Tibial nerve (tissue), 4 donors: ENCODE results near the gene SEC23IP. TPM values are rescaled to one million over a fixed set of nuclear protein-coding genes. Genes with fewer than 3 reads are reported as not detected.
"Not testable (repeated sequence)": the region's sequence is repeated elsewhere in the genome, so short reads cannot be mapped to it uniquely, and the experiment has no call there.

Experiments used
- DNase-seq, 2 donors: peaks; one replicate each; pipeline ENCODE4 v3.0.0-alpha.2; 2019; ENCODE audit warnings: low spot score in 2 of 2
- H3K27ac ChIP-seq, 4 donors: fragments of 200-600 bp; sonication (generic) in 3 of 4; one replicate each; pipeline ENCODE4 v1.5.1; 2017 to 2019; ENCODE audit warnings: mild to moderate bottlenecking in 1 of 4
- H3K27me3 ChIP-seq, 2 donors: fragments of 200-600 bp; sonication (generic) in 1 of 2; one replicate each; pipeline versions ENCODE4 v1.5.1 to v1.6.0; 2017 to 2019
- H3K36me3 ChIP-seq, 3 donors: fragments of 200-600 bp; sonication (generic); one replicate each; pipeline ENCODE4 v1.5.1; 2018 to 2019
- H3K4me1 ChIP-seq, 4 donors: fragments of 200-600 bp; sonication (generic) in 3 of 4; one replicate each; pipeline ENCODE4 v1.5.1; 2017 to 2019
- H3K4me3 ChIP-seq, 4 donors: fragments of 200-600 bp; sonication (generic) in 3 of 4; one replicate each; pipeline ENCODE4 v1.5.1; 2017 to 2019; ENCODE audit warnings: mild to moderate bottlenecking in 1 of 4, moderate library complexity in 1 of 4
- H3K9me3 ChIP-seq, 4 donors: fragments of 200-600 bp; sonication (generic) in 3 of 4; one replicate each; pipeline ENCODE4 v1.5.1; 2017 to 2019
- EP300 ChIP-seq, 2 donors: sonication (generic); formaldehyde crosslinking; IDR thresholded peaks; one replicate each; pipeline ENCODE4 v1.6.1; 2017; ENCODE audit warnings: antibody characterized with exemption in 2 of 2, mild to moderate bottlenecking in 1 of 2
- POLR2A ChIP-seq, 2 donors: fragments of 450-650 bp; IDR thresholded peaks; one replicate each; pipeline ENCODE4 v1.6.1; 2017; ENCODE audit warnings: antibody characterized with exemption in 2 of 2, mild to moderate bottlenecking in 2 of 2, moderate library complexity in 2 of 2
- WGBS, 2 donors: methylation state at CpG; one replicate each; pipeline ENCODE4 v1.1.5; 2018; 5-methylcytosine and 5-hydroxymethylcytosine counted together
- total RNA-seq, 4 donors: library from RNA; depleted of rRNA; stranded (reverse); fragments of >200 nt; gene quantifications; one replicate each; pipeline ENCODE4 v1.1.0, GENCODE V29; 2016
- TF ChIP-seq, protein P1 (sequence below), 5 experiments: fragments of 200-600 bp in 3 of 5; fragments of 450-650 bp in 2 of 5; sonication (generic) in 3 of 5; IDR thresholded peaks; one replicate each; pipeline ENCODE4 v1.5.1; 2016 to 2019; ENCODE audit warnings: antibody characterized with exemption in 5 of 5, mild to moderate bottlenecking in 3 of 5, moderate library complexity in 2 of 5

SEC23IP gene
- total RNA-seq, 4 donors from 2014 or later = 10.3 to 37.5 (median 18.8) TPM

GRCh38 chr10:119871881-119872609 lies 20.5 kb upstream of the SEC23IP start:
- H3K4me3 ChIP-seq = peak overlapping the region; percentile 72 to 97 (median 88)
- DNase-seq = peak in 1 of 2 donors; percentile 25
- peaks cover 0 to 53% (median 26%) of the 10 kb centered on the region in 4 donors for H3K4me1 ChIP-seq
- no peaks in the 10 kb centered on the region for H3K36me3 ChIP-seq
- H3K9me3 ChIP-seq = no peaks in the 10 kb centered on the region
- no peaks in the 10 kb centered on the region for H3K27me3 ChIP-seq
- no peak for TF ChIP-seq EP300 (IDR thresholded peaks at IDR 0.05)
- TF ChIP-seq POLR2A (IDR thresholded peaks at IDR 0.05) = no peak
- TF ChIP-seq, protein P1, sequence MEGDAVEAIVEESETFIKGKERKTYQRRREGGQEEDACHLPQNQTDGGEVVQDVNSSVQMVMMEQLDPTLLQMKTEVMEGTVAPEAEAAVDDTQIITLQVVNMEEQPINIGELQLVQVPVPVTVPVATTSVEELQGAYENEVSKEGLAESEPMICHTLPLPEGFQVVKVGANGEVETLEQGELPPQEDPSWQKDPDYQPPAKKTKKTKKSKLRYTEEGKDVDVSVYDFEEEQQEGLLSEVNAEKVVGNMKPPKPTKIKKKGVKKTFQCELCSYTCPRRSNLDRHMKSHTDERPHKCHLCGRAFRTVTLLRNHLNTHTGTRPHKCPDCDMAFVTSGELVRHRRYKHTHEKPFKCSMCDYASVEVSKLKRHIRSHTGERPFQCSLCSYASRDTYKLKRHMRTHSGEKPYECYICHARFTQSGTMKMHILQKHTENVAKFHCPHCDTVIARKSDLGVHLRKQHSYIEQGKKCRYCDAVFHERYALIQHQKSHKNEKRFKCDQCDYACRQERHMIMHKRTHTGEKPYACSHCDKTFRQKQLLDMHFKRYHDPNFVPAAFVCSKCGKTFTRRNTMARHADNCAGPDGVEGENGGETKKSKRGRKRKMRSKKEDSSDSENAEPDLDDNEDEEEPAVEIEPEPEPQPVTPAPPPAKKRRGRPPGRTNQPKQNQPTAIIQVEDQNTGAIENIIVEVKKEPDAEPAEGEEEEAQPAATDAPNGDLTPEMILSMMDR (IDR thresholded peaks at IDR 0.05) = no peak
- H3K27ac ChIP-seq = peak overlapping the region; percentile 68 to 89 (median 81)
- WGBS, 2 donors = 0% methylated on average over 12 to 23 of the region's 56 CpGs

- H3K9me3 ChIP-seq = no peaks in the 10 kb centered on the region
- H3K4me1 ChIP-seq = peaks cover 0 to 49% (median 26%) of the 10 kb centered on the region in 4 donors
- peak within 1 kb of the TSS; percentile 68 to 89 (median 81) for H3K27ac ChIP-seq
- 0% methylated on average over 3 to 25 of the region's 42 CpGs for WGBS, 2 donors
- TF ChIP-seq EP300 (IDR thresholded peaks at IDR 0.05) (no peak), POLR2A (IDR thresholded peaks at IDR 0.05) (peak in 1 of 2 donors; percentile 87)
- TF ChIP-seq, protein P1 (IDR thresholded peaks at IDR 0.05) = peak in 1 of 5 experiments; percentile 24
- no peaks in the 10 kb centered on the region for H3K36me3 ChIP-seq
- no peak for DNase-seq
- no peaks in the 10 kb centered on the region for H3K27me3 ChIP-seq
- H3K4me3 ChIP-seq = peak within 1 kb of the TSS; percentile 72 to 97 (median 88)
Observed at GRCh38 chr10:119872610-119872859, 20.0 kb upstream of the SEC23IP start, which contains the start of gene MCMBP. Gene MCMBP, minus strand, starts transcription at chr10:119872843. Its CDS starts 259 bp downstream, at chr10:119872584.

DNA sequence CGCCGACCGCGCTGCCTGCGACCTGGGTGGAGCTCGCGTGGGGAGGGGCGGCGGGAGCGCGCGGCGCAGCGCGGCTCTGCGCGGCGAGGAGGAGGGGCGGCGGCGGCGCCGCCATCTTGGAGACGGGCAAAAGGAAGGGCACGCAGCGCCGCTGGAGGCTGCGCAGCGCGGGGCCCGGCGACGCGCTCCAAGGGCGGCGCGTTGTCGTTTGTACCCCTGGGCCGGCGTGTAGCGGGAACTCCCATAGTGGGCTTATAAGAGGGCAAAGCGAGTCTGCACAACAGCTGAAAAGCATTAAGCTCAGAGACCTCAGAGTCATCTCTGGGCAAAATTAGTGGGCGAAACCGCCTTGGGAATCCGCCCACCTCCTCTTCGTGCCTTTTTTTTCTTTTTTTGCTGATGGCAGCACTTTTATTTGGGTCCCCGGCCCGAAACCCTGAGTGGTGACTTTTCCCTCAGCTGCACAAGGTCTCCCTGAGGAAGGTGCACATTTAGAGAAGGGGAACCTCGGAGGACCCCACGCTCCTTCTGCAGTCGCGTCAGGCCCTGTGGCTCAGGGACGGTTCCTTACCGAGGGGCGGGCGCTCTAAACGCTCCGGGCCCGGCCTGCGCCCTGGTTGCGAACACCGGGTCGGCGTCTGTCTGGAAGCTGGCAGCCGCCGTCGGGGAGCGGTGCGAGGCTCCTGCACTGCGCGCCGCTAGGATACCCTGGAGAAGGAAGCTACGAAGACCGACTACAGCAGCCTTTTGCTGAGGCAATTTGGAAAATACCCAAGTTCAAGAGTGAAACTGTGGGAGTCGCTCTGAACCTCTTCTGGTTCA lies 19.5 kb upstream of the SEC23IP start:
- no peaks in the 10 kb centered on the region for H3K27me3 ChIP-seq
- 0 to 1% methylated on average over 49 to 62 of the region's 75 CpGs for whole genome bisulfite sequencing, 2 donors

GRCh38 chr10:119878524-119878923 lies 14.0 kb upstream of the SEC23IP start:
- H3K27me3 ChIP-seq = no peaks in the 10 kb centered on the region
- no peaks in the 10 kb centered on the region for H3K36me3 ChIP-seq
- H3K4me1 ChIP-seq = peaks cover 0 to 7% (median 0%) of the 10 kb centered on the region in 4 donors
- 81 to 89% methylated on average over 2 of the region's 2 CpGs for WGBS, 2 donors
- no peak overlapping the region for H3K27ac ChIP-seq
- no peak for DNase-seq
- TF ChIP-seq, protein P1 (IDR thresholded peaks at IDR 0.05) = no peak
- TF ChIP-seq POLR2A (IDR thresholded peaks at IDR 0.05) = no peak
- TF ChIP-seq EP300 (IDR thresholded peaks at IDR 0.05) = no peak
- no peak overlapping the region for H3K4me3 ChIP-seq
- no peaks in the 10 kb centered on the region for H3K9me3 ChIP-seq

More for the DNA sequence above, 19.5 kb upstream of the SEC23IP start:
- TF ChIP-seq EP300 (IDR thresholded peaks at IDR 0.05) (peak in 1 of 2 donors; percentile 77), POLR2A (IDR thresholded peaks at IDR 0.05) (peak in 1 of 2 donors; percentile 32)
- TF ChIP-seq, protein P1 (IDR thresholded peaks at IDR 0.05) = no peak
- peaks cover 0 to 44% (median 24%) of the 10 kb centered on the region in 4 donors for H3K4me1 ChIP-seq
- peak overlapping the region; percentile 68 to 89 (median 81) for H3K27ac ChIP-seq
- peak; percentile 72 to 73 for DNase-seq
- no peaks in the 10 kb centered on the region for H3K9me3 ChIP-seq
- no peaks in the 10 kb centered on the region for H3K36me3 ChIP-seq
- peak overlapping the region; percentile 72 to 97 (median 88) for H3K4me3 ChIP-seq

- not testable (repeated sequence) for H3K27me3 ChIP-seq, DNase-seq, H3K4me1 ChIP-seq, H3K4me3 ChIP-seq, H3K36me3 ChIP-seq, H3K27ac ChIP-seq, H3K9me3 ChIP-seq
- WGBS, 2 donors = 61 to 64% methylated on average over 11 of the region's 11 CpGs
Observed at GRCh38 chr10:119883901-119884611, 8.5 kb upstream of the SEC23IP start.

DNA sequence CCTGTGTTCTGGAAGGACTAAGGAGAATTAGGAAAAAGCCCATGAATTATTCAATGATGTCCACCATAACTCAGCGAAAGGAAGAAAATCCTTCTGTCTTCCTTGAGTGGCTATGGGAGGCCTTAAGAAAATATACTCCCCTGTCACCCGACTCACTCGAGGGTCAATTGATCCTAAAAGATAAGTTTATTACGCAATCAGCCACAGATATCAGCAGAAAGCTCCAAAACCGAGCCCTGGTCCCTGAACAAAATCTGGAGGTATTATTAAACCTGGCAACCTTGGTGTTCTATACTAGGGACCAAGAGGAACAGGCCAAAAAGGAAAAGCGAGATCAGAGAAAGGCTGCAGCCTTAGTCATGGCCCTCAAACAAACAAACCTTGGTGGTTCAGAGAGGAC lies 6.5 kb upstream of the SEC23IP start:
- 90% methylated on average over 6 of the region's 6 CpGs for WGBS, 2 donors
- H3K9me3 ChIP-seq, H3K27me3 ChIP-seq, H3K36me3 ChIP-seq, H3K4me3 ChIP-seq, H3K4me1 ChIP-seq, DNase-seq, H3K27ac ChIP-seq: not testable (repeated sequence)

DNA sequence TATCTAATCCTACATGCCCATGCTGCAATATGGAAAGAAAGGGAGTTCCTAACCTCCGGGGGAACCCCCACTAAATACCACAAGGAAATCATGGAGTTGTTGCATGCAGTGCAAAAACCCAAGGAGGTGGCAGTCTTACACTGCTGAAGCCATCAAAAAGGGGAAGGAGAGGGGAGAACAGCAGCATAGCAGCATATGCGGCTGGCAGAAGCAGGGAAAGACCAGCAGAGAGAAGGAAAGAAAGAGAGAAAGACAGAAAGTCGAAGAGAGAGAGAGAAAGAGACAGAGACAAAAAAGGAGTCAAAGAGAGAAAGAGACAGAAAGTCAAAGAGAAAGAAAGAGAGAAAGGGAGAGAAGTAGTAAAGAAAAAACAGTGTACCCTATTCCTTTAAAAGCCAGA lies 3.8 kb upstream of the SEC23IP start:
- H3K4me3 ChIP-seq, DNase-seq, H3K9me3 ChIP-seq, H3K27ac ChIP-seq, H3K27me3 ChIP-seq, H3K36me3 ChIP-seq: not testable (repeated sequence)
- H3K4me1 ChIP-seq = peaks cover 0 to 16% (median 9%) of the 10 kb centered on the region in 4 donors
- 79 to 87% methylated on average over 3 of the region's 3 CpGs for WGBS, 2 donors

DNA sequence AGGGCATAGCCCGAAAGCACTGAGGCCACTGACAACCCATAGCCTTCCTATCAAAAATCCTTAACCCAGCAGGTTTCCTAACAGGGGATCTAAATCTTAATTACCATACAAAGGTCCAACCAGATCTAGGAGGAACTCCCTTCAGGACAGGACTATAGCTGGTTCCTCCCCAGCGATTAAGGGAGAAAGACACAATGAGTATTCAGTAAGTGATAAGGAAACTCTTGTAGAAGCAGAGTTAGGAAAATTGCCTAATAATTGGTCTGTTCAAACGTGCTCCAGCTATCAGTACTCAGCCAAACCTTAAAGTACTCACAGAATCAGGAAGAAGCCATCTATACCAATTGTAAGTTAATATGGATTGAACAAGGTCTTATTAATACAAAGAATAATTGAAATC lies 3.3 kb upstream of the SEC23IP start:
- not testable (repeated sequence) for DNase-seq, H3K36me3 ChIP-seq, H3K27me3 ChIP-seq

More for the DNA sequence above, 3.3 kb upstream of the SEC23IP start:
- H3K9me3 ChIP-seq, H3K4me3 ChIP-seq, H3K27ac ChIP-seq: not testable (repeated sequence)
- peaks cover 0 to 21% (median 13%) of the 10 kb centered on the region in 4 donors for H3K4me1 ChIP-seq
- WGBS, 2 donors = 59 to 68% methylated on average over 3 of the region's 3 CpGs
